Endothelial cell of umbilical vein (primary cell): Measurements from ENCODE around the gene DGKB.

ENCODE experiments used
- EZH2 ChIP-seq: IDR thresholded peaks from 2 replicates; pipeline ENCODE4 v1.6.1; 2012; ENCODE audit warnings: borderline replicate concordance, low read depth, mild to moderate bottlenecking, moderate library complexity, low read length, inconsistent platforms; ENCODE audit not compliant: severe bottlenecking
- FOS ChIP-seq: IDR thresholded peaks from 2 replicates; pipeline ENCODE4 v1.6.1; 2011; ENCODE audit warnings: mild to moderate bottlenecking, low read length, moderate library complexity, borderline replicate concordance; ENCODE audit not compliant: insufficient read depth
- GATA2 ChIP-seq: IDR thresholded peaks from 2 replicates; pipeline ENCODE4 v1.7.0; 2011; ENCODE audit warnings: low read depth, mild to moderate bottlenecking, moderate library complexity, mixed read lengths, low read length; ENCODE audit not compliant: insufficient read length, insufficient read depth
- MYC ChIP-seq: IDR thresholded peaks from one replicate; pipeline ENCODE4 v1.6.1; 2011; ENCODE audit warnings: mild to moderate bottlenecking, low read depth, low read length
- POLR2A ChIP-seq: IDR thresholded peaks from 2 replicates; pipeline ENCODE4 v1.6.1; 2012; ENCODE audit warnings: low read depth, mild to moderate bottlenecking, control low read depth, low read length
- POLR2AphosphoS5 ChIP-seq: IDR thresholded peaks from 2 replicates; pipeline ENCODE4 v1.6.1; 2012; ENCODE audit warnings: low read depth, mild to moderate bottlenecking, control low read depth, low read length, moderate library complexity; ENCODE audit not compliant: insufficient read depth
- TF ChIP-seq, protein P1 (sequence below), 2 donors: IDR thresholded peaks; 1 replicate in 1 of 2; 2 replicates in 1 of 2; pipeline ENCODE4 v1.5.1; 2011; ENCODE audit warnings: low read length in 2 of 2, mild to moderate bottlenecking in 2 of 2, moderate library complexity in 2 of 2, control low read depth in 1 of 2, inconsistent platforms in 1 of 2, low read depth in 1 of 2; ENCODE audit not compliant: insufficient read depth in 1 of 2; ENCODE audit errors: extremely low read depth in 1 of 2

- TF ChIP-seq, protein P1, sequence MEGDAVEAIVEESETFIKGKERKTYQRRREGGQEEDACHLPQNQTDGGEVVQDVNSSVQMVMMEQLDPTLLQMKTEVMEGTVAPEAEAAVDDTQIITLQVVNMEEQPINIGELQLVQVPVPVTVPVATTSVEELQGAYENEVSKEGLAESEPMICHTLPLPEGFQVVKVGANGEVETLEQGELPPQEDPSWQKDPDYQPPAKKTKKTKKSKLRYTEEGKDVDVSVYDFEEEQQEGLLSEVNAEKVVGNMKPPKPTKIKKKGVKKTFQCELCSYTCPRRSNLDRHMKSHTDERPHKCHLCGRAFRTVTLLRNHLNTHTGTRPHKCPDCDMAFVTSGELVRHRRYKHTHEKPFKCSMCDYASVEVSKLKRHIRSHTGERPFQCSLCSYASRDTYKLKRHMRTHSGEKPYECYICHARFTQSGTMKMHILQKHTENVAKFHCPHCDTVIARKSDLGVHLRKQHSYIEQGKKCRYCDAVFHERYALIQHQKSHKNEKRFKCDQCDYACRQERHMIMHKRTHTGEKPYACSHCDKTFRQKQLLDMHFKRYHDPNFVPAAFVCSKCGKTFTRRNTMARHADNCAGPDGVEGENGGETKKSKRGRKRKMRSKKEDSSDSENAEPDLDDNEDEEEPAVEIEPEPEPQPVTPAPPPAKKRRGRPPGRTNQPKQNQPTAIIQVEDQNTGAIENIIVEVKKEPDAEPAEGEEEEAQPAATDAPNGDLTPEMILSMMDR (IDR thresholded peaks at IDR 0.05; ENCODE audit: extremely low read depth in 1 of 2, insufficient read depth in 1 of 2, low read depth in 1 of 2, low read length in 2 of 2) = no peak
- TF ChIP-seq EZH2 (no peak), POLR2A (no peak), GATA2 (no peak), MYC (no peak), POLR2AphosphoS5 (no peak), FOS (no peak)
Observed at GRCh38 chr7:14294637-14295036, 607.9 kb downstream of the DGKB start.
